Esophagus muscularis mucosa (tissue), 4 donors: ENCODE data around the gene DGKZ. TPM values are rescaled to one million over a fixed set of nuclear protein-coding genes. Genes with fewer than 3 reads are reported as not detected.
"Not testable (repeated sequence)": the region's sequence is repeated elsewhere in the genome, so short reads cannot be mapped to it uniquely, and the experiment has no call there.

Experiments used
- DNase-seq: peaks from one replicate; pipeline ENCODE4 v3.0.0-alpha.2; 2017; ENCODE audit errors: extremely low spot score
- H3K27ac ChIP-seq, 4 donors: fragments of 200-600 bp; sonication (generic); replicated peaks in 1 of 4; 1 replicate in 3 of 4; 2 replicates in 1 of 4; pipeline ENCODE4 v1.5.1; 2016 to 2019; ENCODE audit warnings: mild to moderate bottlenecking in 1 of 4
- H3K27me3 ChIP-seq, 4 donors: fragments of 200-600 bp; sonication (generic); one replicate each; pipeline versions ENCODE4 v1.5.1 to v1.6.0; 2016 to 2019
- H3K36me3 ChIP-seq, 4 donors: fragments of 200-600 bp; sonication (generic); one replicate each; pipeline ENCODE4 v1.5.1; 2016 to 2019
- H3K4me1 ChIP-seq, 4 donors: fragments of 200-600 bp; sonication (generic); one replicate each; pipeline ENCODE4 v1.5.1; 2016 to 2019
- H3K4me3 ChIP-seq, 4 donors: fragments of 200-600 bp; sonication (generic); 1 replicate in 2 of 4; 2 replicates in 2 of 4; pipeline ENCODE4 v1.5.1; 2016 to 2019; ENCODE audit warnings: mild to moderate bottlenecking in 4 of 4, moderate library complexity in 1 of 4
- H3K9me3 ChIP-seq, 4 donors: fragments of 200-600 bp; sonication (generic); 1 replicate in 3 of 4; 2 replicates in 1 of 4; pipeline ENCODE4 v1.5.1; 2016 to 2019
- CTCF ChIP-seq, 3 experiments: fragments of 200-600 bp in 2 of 3; fragments of 450-650 bp in 1 of 3; sonication (generic) in 2 of 3; IDR thresholded peaks; one replicate each; pipeline ENCODE4 v1.5.1; 2017 to 2019; ENCODE audit warnings: antibody characterized with exemption in 3 of 3, mild to moderate bottlenecking in 2 of 3, moderate library complexity in 1 of 3
- EP300 ChIP-seq: sonication (generic); formaldehyde crosslinking; IDR thresholded peaks from one replicate; pipeline ENCODE4 v1.6.1; 2017; ENCODE audit warnings: antibody characterized with exemption
- POLR2A ChIP-seq: fragments of 450-650 bp; IDR thresholded peaks from one replicate; pipeline ENCODE4 v1.6.1; 2017; ENCODE audit warnings: antibody characterized with exemption, moderate library complexity, mild to moderate bottlenecking, low read depth
- POLR2AphosphoS5 ChIP-seq, 2 donors: sonication (generic); formaldehyde crosslinking; IDR thresholded peaks; one replicate each; pipeline ENCODE4 v1.6.1; 2017; ENCODE audit warnings: antibody characterized with exemption in 2 of 2
- WGBS: methylation state at CpG from one replicate; pipeline ENCODE4 v1.1.5; 2018; 5-methylcytosine and 5-hydroxymethylcytosine counted together
- intact Hi-C: fragments of 100-400 bp; cut with DNase I; formaldehyde crosslinking; loops from one replicate; pipeline ENCODE4 v1.15.1; 2023
- total RNA-seq, 4 donors: library from RNA; depleted of rRNA; stranded (reverse); fragments of >200 nt; gene quantifications; one replicate each; pipeline versions ENCODE4 v1.1.0 to v1.2.1, GENCODE V29; 2016

DGKZ gene
- total RNA-seq, 4 donors from 2014 or later: 39.4 to 85.8 (median 55.4) TPM

GRCh38 chr11:46370253-46370652 is 23.0 kb downstream of the DGKZ start:
- peaks cover 16 to 82% (median 70%) of the 10 kb centered on the region in 4 donors for H3K36me3 ChIP-seq
- H3K9me3 ChIP-seq: no peaks in the 10 kb centered on the region
- WGBS: 87% methylated on average over 13 of the region's 13 CpGs
- intact Hi-C loops: no loop called here
- no peak overlapping the region for H3K4me3 ChIP-seq
- no peaks in the 10 kb centered on the region for H3K27me3 ChIP-seq
- TF ChIP-seq POLR2A (no peak), EP300 (no peak), POLR2AphosphoS5 (IDR thresholded peaks at IDR 0.05) (no peak), CTCF (IDR thresholded peaks at IDR 0.05) (no peak)
- H3K4me1 ChIP-seq: peaks cover 12 to 32% (median 16%) of the 10 kb centered on the region in 4 donors
- no peak for DNase-seq
- H3K27ac ChIP-seq: no peak overlapping the region

DNA sequence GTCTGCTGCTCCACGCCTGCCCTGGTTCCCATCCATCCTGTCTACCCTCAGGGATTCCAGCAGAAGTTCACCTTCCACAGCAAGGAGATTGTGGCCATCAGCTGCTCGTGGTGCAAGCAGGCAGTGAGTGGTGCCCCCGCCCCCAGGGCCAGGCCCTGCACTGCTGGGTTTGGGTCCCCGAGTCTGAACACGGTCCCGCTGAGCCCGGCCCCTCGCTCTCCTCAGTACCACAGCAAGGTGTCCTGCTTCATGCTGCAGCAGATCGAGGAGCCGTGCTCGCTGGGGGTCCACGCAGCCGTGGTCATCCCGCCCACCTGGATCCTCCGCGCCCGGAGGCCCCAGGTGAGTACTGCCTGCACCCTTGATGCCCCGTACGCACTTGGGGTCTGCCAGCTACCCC is 24.0 kb downstream of the DGKZ start:
- H3K4me3 ChIP-seq, H3K27ac ChIP-seq, DNase-seq, H3K9me3 ChIP-seq, H3K27me3 ChIP-seq, intact Hi-C loops: not testable (repeated sequence)
- WGBS: 89% methylated on average over 9 of the region's 19 CpGs
- H3K4me1 ChIP-seq: peaks cover 12 to 24% (median 16%) of the 10 kb centered on the region in 4 donors
- peaks cover 26 to 92% (median 80%) of the 10 kb centered on the region in 4 donors for H3K36me3 ChIP-seq

GRCh38 chr11:46372086-46372485 is 24.8 kb downstream of the DGKZ start:
- Histone ChIP-seq H3K9me3 (no peaks in the 10 kb centered on the region), H3K4me1 (peaks cover 8 to 16% (median 12%) of the 10 kb centered on the region in 4 donors), H3K36me3 (peaks cover 33 to 95% (median 89%) of the 10 kb centered on the region in 4 donors), H3K27ac (no peak overlapping the region), H3K27me3 (no peaks in the 10 kb centered on the region), H3K4me3 (no peak overlapping the region)
- WGBS: 81% methylated on average over 6 of the region's 10 CpGs
- DNase-seq: no peak
- intact Hi-C loops: no loop called here
- TF ChIP-seq POLR2AphosphoS5 (IDR thresholded peaks at IDR 0.05) (no peak), CTCF (IDR thresholded peaks at IDR 0.05) (no peak), POLR2A (no peak), EP300 (no peak)

DNA sequence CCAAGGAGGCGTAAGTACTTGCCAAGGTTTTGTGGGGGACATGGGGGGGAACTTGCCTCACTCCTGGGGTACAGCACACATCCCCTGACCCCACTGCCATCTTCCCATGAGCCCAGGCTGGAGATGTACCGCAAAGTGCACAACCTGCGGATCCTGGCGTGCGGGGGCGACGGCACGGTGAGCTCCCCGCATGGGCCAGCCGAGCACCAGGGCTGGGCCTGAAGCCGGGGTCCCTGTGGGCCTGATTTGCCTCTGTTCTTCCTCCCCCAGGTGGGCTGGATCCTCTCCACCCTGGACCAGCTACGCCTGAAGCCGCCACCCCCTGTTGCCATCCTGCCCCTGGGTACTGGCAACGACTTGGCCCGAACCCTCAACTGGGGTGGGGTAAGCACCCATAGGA is 25.2 kb downstream of the DGKZ start:
- H3K27ac ChIP-seq, intact Hi-C loops, H3K27me3 ChIP-seq, H3K9me3 ChIP-seq, H3K4me3 ChIP-seq, DNase-seq: not testable (repeated sequence)
- peaks cover 33 to 99% (median 93%) of the 10 kb centered on the region in 4 donors for H3K36me3 ChIP-seq
- 88% methylated on average over 15 of the region's 15 CpGs for WGBS
- peaks cover 4 to 12% (median 8%) of the 10 kb centered on the region in 4 donors for H3K4me1 ChIP-seq

- TF ChIP-seq EP300 (no peak), CTCF (IDR thresholded peaks at IDR 0.05) (no peak), POLR2AphosphoS5 (IDR thresholded peaks at IDR 0.05) (no peak), POLR2A (no peak)
- no peaks in the 10 kb centered on the region for H3K9me3 ChIP-seq
- no peak for DNase-seq
- H3K27me3 ChIP-seq: no peaks in the 10 kb centered on the region
- H3K36me3 ChIP-seq: peaks cover 33 to 92% (median 90%) of the 10 kb centered on the region in 4 donors
- H3K4me3 ChIP-seq: no peak overlapping the region
- 84% methylated on average over 17 of the region's 30 CpGs for WGBS
- intact Hi-C loops: no loop called here
- H3K27ac ChIP-seq: no peak overlapping the region
- peaks cover 0 to 8% (median 3%) of the 10 kb centered on the region in 4 donors for H3K4me1 ChIP-seq
These were observed 26.8 kb downstream of the DGKZ start for GRCh38 chr11:46373787-46374740.
